Adrenal gland (tissue), 5 donors: ENCODE measurements around the gene USP10.

ENCODE experiments used
- CTCF ChIP-seq, 6 experiments: fragments of 450-650 bp in 4 of 6; fragments of 200-600 bp in 2 of 6; sonication (generic) in 1 of 6; IDR thresholded peaks; 1 replicate in 5 of 6; 2 replicates in 1 of 6; pipeline versions ENCODE4 v1.5.1 to v1.8.0; 2016 to 2021; ENCODE audit warnings: antibody characterized with exemption in 6 of 6, mild to moderate bottlenecking in 2 of 6, moderate library complexity in 1 of 6
- POLR2A ChIP-seq, 2 donors: fragments of 450-650 bp; IDR thresholded peaks; one replicate each; pipeline ENCODE4 v1.6.1; 2017; ENCODE audit warnings: antibody characterized with exemption in 2 of 2, mild to moderate bottlenecking in 2 of 2, moderate library complexity in 1 of 2
- donor health status: DM: no; HTN: no; CAD: no.

DNA sequence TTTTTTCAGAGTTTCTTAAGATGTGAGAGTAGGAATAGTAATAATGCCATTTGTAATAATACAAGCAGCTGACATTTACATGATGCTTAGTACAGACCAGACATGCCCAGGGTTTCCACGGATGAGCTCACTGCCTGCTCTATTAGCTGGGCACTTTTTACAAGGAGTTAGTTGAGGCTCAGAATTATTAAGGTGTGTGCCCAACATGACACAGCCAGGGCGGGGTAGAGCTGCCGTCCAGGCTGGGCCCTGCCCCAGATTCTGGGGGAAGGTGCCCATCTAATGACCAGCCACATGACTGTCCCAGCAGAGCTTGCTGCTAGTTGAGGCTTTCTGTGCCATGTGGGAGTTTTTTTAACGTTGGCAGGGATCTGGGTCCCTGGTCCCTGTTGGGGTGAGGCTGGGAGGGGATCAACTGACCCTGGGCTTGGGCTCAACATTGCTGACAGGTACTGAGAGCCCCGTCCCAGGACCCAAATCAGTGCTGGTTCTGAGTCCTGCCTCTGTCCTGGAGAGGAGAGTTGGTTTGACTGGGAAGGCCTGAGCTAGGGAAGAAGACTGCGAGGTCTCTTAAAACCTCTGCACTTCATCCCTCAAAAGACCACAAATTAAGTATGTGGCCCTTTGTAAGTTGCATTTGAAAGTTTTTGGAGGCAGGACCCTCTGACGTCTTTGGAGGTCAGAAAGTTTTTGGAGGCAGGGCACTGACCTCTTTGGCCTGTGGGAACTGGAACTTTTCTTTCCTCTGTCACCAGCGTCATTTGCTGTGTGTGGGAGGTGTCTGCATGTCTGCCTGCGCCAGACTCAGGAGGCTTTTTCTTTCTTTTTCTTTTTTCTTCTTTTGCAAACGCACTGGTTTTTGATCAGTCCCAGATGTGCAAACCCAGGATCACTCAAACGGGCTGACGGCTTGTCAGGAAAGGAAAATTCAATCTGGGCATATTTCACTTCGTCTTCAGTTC lies 122.2 kb downstream of the USP10 start:
- TF ChIP-seq CTCF (IDR thresholded peaks at IDR 0.05) = no peak
- peak; percentile 19 to 29 for TF ChIP-seq POLR2A (IDR thresholded peaks at IDR 0.05)
